HepG2 (cell line): ENCODE measurements around the gene DLG2. TPM values are rescaled to one million over a fixed set of nuclear protein-coding genes. Genes with fewer than 3 reads are reported as not detected.
A peak's percentile ranks its signal among the peaks of the same experiment; 100 is the strongest.

Experiments
- HDAC1 ChIP-seq: sonication (generic); formaldehyde crosslinking; IDR thresholded peaks from 2 replicates; pipeline ENCODE4 v1.5.1; 2020; ENCODE audit warnings: mild to moderate bottlenecking, missing genetic modification reagents
- HNF4G ChIP-seq, 2 experiments: sonication (generic) in 1 of 2; formaldehyde crosslinking in 1 of 2; IDR thresholded peaks; 2 replicates each; pipeline versions ENCODE4 v1.4.0 to v1.6.1; 2011 to 2020; ENCODE audit warnings: borderline replicate concordance in 2 of 2, low read depth in 2 of 2, mild to moderate bottlenecking in 2 of 2, low read length in 1 of 2, missing genetic modification reagents in 1 of 2, moderate library complexity in 1 of 2
- HNRNPUL1 ChIP-seq: fragments of 200-400 bp; formaldehyde crosslinking; IDR thresholded peaks from 2 replicates; pipeline ENCODE4 v1.6.1; 2017; ENCODE audit warnings: low read depth, mild to moderate bottlenecking, low read length, moderate library complexity
- MAFK ChIP-seq, 2 experiments: IDR thresholded peaks in 1 of 2; conservative IDR thresholded peaks in 1 of 2; 2 replicates each; pipeline ENCODE4 v1.6.1; 2011; ENCODE audit warnings: improper control_type of control experiment in 2 of 2, low read length in 2 of 2
- MBD4 ChIP-seq: IDR thresholded peaks from 2 replicates; pipeline ENCODE4 v1.6.1; 2012; ENCODE audit warnings: low read length, inconsistent platforms, borderline replicate concordance
- PLRG1 ChIP-seq: fragments of 450-650 bp; conservative IDR thresholded peaks from 2 replicates; pipeline ENCODE4 v1.6.1; 2016
- PTBP1 ChIP-seq: fragments of 200-400 bp; formaldehyde crosslinking; IDR thresholded peaks from 2 replicates; pipeline ENCODE4 v1.6.1; 2018; ENCODE audit warnings: low read length, low read depth; ENCODE audit not compliant: poor library complexity, severe bottlenecking
- SMAD3 ChIP-seq: sonication (generic); formaldehyde crosslinking; IDR thresholded peaks from 2 replicates; pipeline ENCODE4 v1.4.0; 2020; ENCODE audit warnings: missing genetic modification reagents
- SOX6 ChIP-seq, 2 experiments: fragments of 450-650 bp in 1 of 2; sonication (generic) in 1 of 2; formaldehyde crosslinking in 1 of 2; IDR thresholded peaks; 2 replicates each; pipeline versions ENCODE4 v1.4.0 to v1.6.1; 2017 to 2020; ENCODE audit warnings: antibody characterized with exemption in 1 of 2, mild to moderate bottlenecking in 1 of 2, missing genetic modification reagents in 1 of 2
- ZNF263 ChIP-seq: sonication (generic); formaldehyde crosslinking; IDR thresholded peaks from 2 replicates; pipeline ENCODE4 v1.4.0; 2020; ENCODE audit warnings: missing genetic modification reagents
- ZNF326 ChIP-seq: sonication (generic); formaldehyde crosslinking; IDR thresholded peaks from 2 replicates; pipeline ENCODE4 v1.4.0; 2020; ENCODE audit warnings: missing genetic modification reagents, borderline replicate concordance
- ZNF484 ChIP-seq: sonication (generic); formaldehyde crosslinking; IDR thresholded peaks from 2 replicates; pipeline ENCODE4 v1.5.1; 2020; ENCODE audit warnings: mild to moderate bottlenecking, low read depth, missing genetic modification reagents, borderline replicate concordance
- ZNF510 ChIP-seq: sonication (generic); formaldehyde crosslinking; IDR thresholded peaks from 2 replicates; pipeline ENCODE4 v1.4.0; 2020; ENCODE audit warnings: low read depth, mild to moderate bottlenecking, missing genetic modification reagents
- ZNF678 ChIP-seq: sonication (generic); formaldehyde crosslinking; IDR thresholded peaks from 2 replicates; pipeline ENCODE4 v1.4.0; 2020; ENCODE audit warnings: mild to moderate bottlenecking, missing genetic modification reagents
- ZNF775 ChIP-seq: sonication (generic); formaldehyde crosslinking; IDR thresholded peaks from 2 replicates; pipeline ENCODE4 v1.4.0; 2020; ENCODE audit warnings: missing genetic modification reagents, mild to moderate bottlenecking, moderate library complexity, borderline replicate concordance
- ZSCAN22 ChIP-seq: sonication (generic); formaldehyde crosslinking; IDR thresholded peaks from 2 replicates; pipeline ENCODE4 v1.4.0; 2020; ENCODE audit warnings: mild to moderate bottlenecking, missing genetic modification reagents
- polyA plus RNA-seq, 8 experiments: library from polyadenylated mRNA; depleted of rRNA in 3 of 8; stranded (reverse) in 7 of 8; unstranded in 1 of 8; fragments of >200 nt; fragmentation: Illumina TruSeq in 4 of 8; extraction: Trizol in 4 of 8; gene quantifications; 2 replicates each; pipeline versions ENCODE4 v1.2.1 to v1.2.3, GENCODE V29; 2011 to 2016; ENCODE audit warnings: low read depth in 4 of 8, missing spikeins in 1 of 8, mixed read lengths in 1 of 8; ENCODE audit not compliant: insufficient read depth in 1 of 8
- total RNA-seq, 5 experiments: library from RNA; depleted of rRNA; stranded (reverse); fragments of >200 nt; fragmentation: Illumina TruSeq; extraction: Trizol; gene quantifications; 2 replicates each; pipeline ENCODE4 v1.2.3, GENCODE V29; 2016; ENCODE audit warnings: low read depth in 1 of 5
- TF ChIP-seq, protein P1 (sequence below): sonication (generic); formaldehyde crosslinking; IDR thresholded peaks from 2 replicates; pipeline ENCODE4 v1.8.0; 2022; ENCODE audit warnings: missing genetic modification reagents, low read depth, mild to moderate bottlenecking, borderline replicate concordance
- TF ChIP-seq, protein P2 (sequence below): sonication (generic); formaldehyde crosslinking; IDR thresholded peaks from 2 replicates; pipeline ENCODE4 v1.9.0; 2022; ENCODE audit warnings: missing genetic modification reagents, mild to moderate bottlenecking, borderline replicate concordance
- TF ChIP-seq, protein P3 (sequence below): sonication (generic); formaldehyde crosslinking; IDR thresholded peaks from 2 replicates; pipeline ENCODE4 v1.5.1; 2020; ENCODE audit warnings: missing genetic modification reagents, mild to moderate bottlenecking, borderline replicate concordance
- TF ChIP-seq, protein P4 (sequence below): sonication (generic); formaldehyde crosslinking; IDR thresholded peaks from 2 replicates; pipeline ENCODE4 v1.4.0; 2020; ENCODE audit warnings: missing genetic modification reagents, mild to moderate bottlenecking, borderline replicate concordance

Gene DLG2
- total and polyA plus RNA-seq, 2 of the 13 experiments (the other 11 are each of a cell fraction or from before 2014, with no cell fraction given), result 0.46 to 1.0 TPM

DNA sequence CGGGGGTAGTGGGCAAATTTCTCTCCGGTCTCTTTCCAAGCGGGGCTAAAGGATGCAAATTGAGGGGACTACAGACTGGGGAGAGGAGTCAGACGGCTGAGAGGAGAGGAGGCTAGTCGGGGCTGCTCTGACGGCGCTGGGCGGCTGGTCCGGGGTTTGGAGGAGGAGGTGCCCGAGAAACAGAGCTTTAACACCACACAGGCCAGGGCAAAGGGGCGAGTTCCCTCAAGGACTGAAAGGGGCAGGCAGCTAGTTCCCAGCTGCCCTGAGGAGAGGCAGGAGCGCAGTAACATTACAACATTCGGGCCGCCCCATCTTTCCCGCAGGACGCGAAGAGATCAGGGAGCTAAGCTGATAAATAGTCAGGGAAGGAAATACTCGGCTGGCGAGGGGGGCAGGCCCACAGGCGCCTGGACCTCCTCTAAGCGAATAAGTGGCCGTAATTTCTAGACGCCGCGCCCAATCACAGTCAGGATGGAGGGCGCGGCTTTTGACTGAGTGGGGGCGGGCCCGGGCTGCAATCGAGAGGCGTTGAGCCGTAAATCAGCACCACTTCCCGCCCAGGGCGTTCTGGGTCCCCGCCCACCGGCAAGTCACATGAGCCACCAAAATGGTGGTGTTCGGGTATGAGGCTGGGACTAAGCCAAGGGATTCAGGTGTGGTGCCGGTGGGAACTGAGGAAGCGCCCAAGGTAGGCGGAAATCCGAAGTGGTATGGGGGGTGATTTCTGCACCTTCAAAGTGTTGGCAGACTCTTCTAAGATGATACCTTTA is 1.0 kb upstream of the DLG2 start, which contains the start of gene TMEM126B (continued):
- TF ChIP-seq SMAD3 (CRISPR knock-in tag) (peak; percentile 21; the same call in 1 of the 2 replicates), ZNF326 (no peak), PLRG1 (no peak), ZNF775 (0 out of 2 replicates have a peak, but pooled peaks have one; percentile 34), HNF4G (IDR thresholded peaks at IDR 0.05; ENCODE audit: borderline replicate concordance, low read depth, low read length) (no peak), HNF4G (CRISPR knock-in tag; IDR thresholded peaks at IDR 0.05; ENCODE audit: borderline replicate concordance, low read depth) (no peak), SOX6 (IDR thresholded peaks at IDR 0.05) (no peak), SOX6 (CRISPR knock-in tag; IDR thresholded peaks at IDR 0.05) (no peak; the same call in 1 of the 2 replicates), MAFK (conservative IDR thresholded peaks at IDR 0.05 in 1 of 2, IDR thresholded peaks at IDR 0.05 in 1 of 2; ENCODE audit: low read length in 2 of 2) (no peak), ZNF484 (no peak), ZSCAN22 (CRISPR knock-in tag) (0 out of 2 replicates have a peak, but pooled peaks have one; percentile 42), HDAC1 (CRISPR knock-in tag) (peak; percentile 89), PTBP1 (no peak), ZNF510 (CRISPR knock-in tag) (0 out of 2 replicates have a peak, but pooled peaks have one; percentile 36), ZNF678 (CRISPR knock-in tag) (no peak), ZNF263 (CRISPR knock-in tag) (no peak), HNRNPUL1 (no peak), MBD4 (no peak)
- TF ChIP-seq, protein P1, sequence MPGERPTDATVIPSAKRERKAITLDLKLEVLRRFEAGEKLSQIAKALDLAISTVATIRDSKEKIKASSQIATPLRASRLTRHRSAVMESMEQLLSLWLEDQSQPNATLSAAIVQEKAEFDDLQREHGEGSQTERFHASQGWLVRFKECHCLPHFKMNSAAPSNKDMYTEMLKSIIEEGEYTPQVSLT (CRISPR knock-in tag), result no peak
- TF ChIP-seq, protein P2, sequence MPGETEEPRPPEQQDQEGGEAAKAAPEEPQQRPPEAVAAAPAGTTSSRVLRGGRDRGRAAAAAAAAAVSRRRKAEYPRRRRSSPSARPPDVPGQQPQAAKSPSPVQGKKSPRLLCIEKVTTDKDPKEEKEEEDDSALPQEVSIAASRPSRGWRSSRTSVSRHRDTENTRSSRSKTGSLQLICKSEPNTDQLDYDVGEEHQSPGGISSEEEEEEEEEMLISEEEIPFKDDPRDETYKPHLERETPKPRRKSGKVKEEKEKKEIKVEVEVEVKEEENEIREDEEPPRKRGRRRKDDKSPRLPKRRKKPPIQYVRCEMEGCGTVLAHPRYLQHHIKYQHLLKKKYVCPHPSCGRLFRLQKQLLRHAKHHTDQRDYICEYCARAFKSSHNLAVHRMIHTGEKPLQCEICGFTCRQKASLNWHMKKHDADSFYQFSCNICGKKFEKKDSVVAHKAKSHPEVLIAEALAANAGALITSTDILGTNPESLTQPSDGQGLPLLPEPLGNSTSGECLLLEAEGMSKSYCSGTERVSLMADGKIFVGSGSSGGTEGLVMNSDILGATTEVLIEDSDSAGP (CRISPR knock-in tag), result peak; percentile 62; the same call in 1 of the 2 replicates
- TF ChIP-seq, protein P3, sequence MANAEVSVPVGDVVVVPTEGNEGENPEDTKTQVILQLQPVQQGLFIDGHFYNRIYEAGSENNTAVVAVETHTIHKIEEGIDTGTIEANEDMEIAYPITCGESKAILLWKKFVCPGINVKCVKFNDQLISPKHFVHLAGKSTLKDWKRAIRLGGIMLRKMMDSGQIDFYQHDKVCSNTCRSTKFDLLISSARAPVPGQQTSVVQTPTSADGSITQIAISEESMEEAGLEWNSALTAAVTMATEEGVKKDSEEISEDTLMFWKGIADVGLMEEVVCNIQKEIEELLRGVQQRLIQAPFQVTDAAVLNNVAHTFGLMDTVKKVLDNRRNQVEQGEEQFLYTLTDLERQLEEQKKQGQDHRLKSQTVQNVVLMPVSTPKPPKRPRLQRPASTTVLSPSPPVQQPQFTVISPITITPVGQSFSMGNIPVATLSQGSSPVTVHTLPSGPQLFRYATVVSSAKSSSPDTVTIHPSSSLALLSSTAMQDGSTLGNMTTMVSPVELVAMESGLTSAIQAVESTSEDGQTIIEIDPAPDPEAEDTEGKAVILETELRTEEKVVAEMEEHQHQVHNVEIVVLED (CRISPR knock-in tag), result 0 out of 2 replicates have a peak, but pooled peaks have one; percentile 64
- TF ChIP-seq, protein P4, sequence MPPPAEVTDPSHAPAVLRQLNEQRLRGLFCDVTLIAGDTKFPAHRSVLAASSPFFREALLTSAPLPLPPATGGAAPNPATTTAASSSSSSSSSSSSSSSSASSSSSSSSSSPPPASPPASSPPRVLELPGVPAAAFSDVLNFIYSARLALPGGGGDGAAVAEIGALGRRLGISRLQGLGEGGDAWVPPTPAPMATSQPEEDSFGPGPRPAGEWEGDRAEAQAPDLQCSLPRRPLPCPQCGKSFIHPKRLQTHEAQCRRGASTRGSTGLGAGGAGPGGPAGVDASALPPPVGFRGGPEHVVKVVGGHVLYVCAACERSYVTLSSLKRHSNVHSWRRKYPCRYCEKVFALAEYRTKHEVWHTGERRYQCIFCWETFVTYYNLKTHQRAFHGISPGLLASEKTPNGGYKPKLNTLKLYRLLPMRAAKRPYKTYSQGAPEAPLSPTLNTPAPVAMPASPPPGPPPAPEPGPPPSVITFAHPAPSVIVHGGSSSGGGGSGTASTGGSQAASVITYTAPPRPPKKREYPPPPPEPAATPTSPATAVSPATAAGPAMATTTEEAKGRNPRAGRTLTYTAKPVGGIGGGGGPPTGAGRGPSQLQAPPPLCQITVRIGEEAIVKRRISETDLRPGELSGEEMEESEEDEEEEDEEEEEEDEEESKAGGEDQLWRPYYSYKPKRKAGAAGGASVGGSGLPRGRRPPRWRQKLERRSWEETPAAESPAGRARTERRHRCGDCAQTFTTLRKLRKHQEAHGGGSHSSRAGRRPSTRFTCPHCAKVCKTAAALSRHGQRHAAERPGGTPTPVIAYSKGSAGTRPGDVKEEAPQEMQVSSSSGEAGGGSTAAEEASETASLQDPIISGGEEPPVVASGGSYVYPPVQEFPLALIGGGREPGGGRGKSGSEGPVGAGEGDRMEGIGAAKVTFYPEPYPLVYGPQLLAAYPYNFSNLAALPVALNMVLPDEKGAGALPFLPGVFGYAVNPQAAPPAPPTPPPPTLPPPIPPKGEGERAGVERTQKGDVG (CRISPR knock-in tag), result no peak
